ENCODE results near the gene MAP3K5. TPM values are rescaled to one million over a fixed set of nuclear protein-coding genes. Genes with fewer than 3 reads are reported as not detected.
A peak's percentile ranks its signal among the peaks of the same experiment; 100 is the strongest.
"Not testable (repeated sequence)": the region's sequence is repeated elsewhere in the genome, so short reads cannot be mapped to it uniquely, and the experiment has no call there.

MAP3K5 gene
- polyA plus RNA-seq, 4 donors, result 6.0 to 8.7 (median 6.8) TPM

- peak in 1 of 4 donors; percentile 13 for DNase-seq (ENCODE audit: low read depth in 4 of 4, low spot score in 3 of 4)
Observed at GRCh38 chr6:136792095-136792409, 225 bp downstream of the MAP3K5 start.

GRCh38 chr6:136791296-136792094 lies 782 bp downstream of the MAP3K5 start:
- DNase-seq (ENCODE audit: low read depth in 4 of 4, low spot score in 3 of 4), result peak in 1 of 4 donors; percentile 32

GRCh38 chr6:136790411-136791295 lies 1.6 kb downstream of the MAP3K5 start:
- DNase-seq (ENCODE audit: low read depth in 4 of 4, low spot score in 3 of 4), result no peak

GRCh38 chr6:136789440-136789839 lies 2.8 kb downstream of the MAP3K5 start:
- not testable (repeated sequence) for DNase-seq (ENCODE audit: low read depth in 4 of 4, low spot score in 3 of 4)

- DNase-seq (ENCODE audit: low read depth in 4 of 4, low spot score in 3 of 4), result no peak
Observed at GRCh38 chr6:136788069-136788902, 4.0 kb downstream of the MAP3K5 start.

GRCh38 chr6:136787726-136788068 lies 4.6 kb downstream of the MAP3K5 start:
- no peak for DNase-seq (ENCODE audit: low read depth in 4 of 4, low spot score in 3 of 4)

- no peak for DNase-seq (ENCODE audit: low read depth in 4 of 4, low spot score in 3 of 4)
Observed at GRCh38 chr6:136786658-136787057, 5.6 kb downstream of the MAP3K5 start.

GRCh38 chr6:136784910-136785746 lies 7.1 kb downstream of the MAP3K5 start:
- DNase-seq (ENCODE audit: low read depth in 4 of 4, low spot score in 3 of 4), result no peak

- no peak for DNase-seq (ENCODE audit: low read depth in 4 of 4, low spot score in 3 of 4)
Observed at GRCh38 chr6:136784271-136784664, 8.0 kb downstream of the MAP3K5 start.

- no peak for DNase-seq (ENCODE audit: low read depth in 4 of 4, low spot score in 3 of 4)
Observed at GRCh38 chr6:136783495-136784270, 8.6 kb downstream of the MAP3K5 start.

GRCh38 chr6:136783021-136783420 lies 9.3 kb downstream of the MAP3K5 start:
- DNase-seq (ENCODE audit: low read depth in 4 of 4, low spot score in 3 of 4), result no peak

- no peak for DNase-seq (ENCODE audit: low read depth in 4 of 4, low spot score in 3 of 4)
Observed at GRCh38 chr6:136782021-136782770, 10.1 kb downstream of the MAP3K5 start.

- DNase-seq (ENCODE audit: low read depth in 4 of 4, low spot score in 3 of 4), result no peak
Observed at GRCh38 chr6:136780972-136781371, 11.3 kb downstream of the MAP3K5 start.

GRCh38 chr6:136779682-136780081 lies 12.6 kb downstream of the MAP3K5 start:
- no peak for DNase-seq (ENCODE audit: low read depth in 4 of 4, low spot score in 3 of 4)

GRCh38 chr6:136777651-136778050 lies 14.6 kb downstream of the MAP3K5 start:
- no peak for DNase-seq (ENCODE audit: low read depth in 4 of 4, low spot score in 3 of 4)

GRCh38 chr6:136775548-136775947 lies 16.7 kb downstream of the MAP3K5 start:
- DNase-seq (ENCODE audit: low read depth in 4 of 4, low spot score in 3 of 4), result no peak

- no peak for DNase-seq (ENCODE audit: low read depth in 4 of 4, low spot score in 3 of 4)
Observed at GRCh38 chr6:136775081-136775480, 17.2 kb downstream of the MAP3K5 start.

GRCh38 chr6:136774228-136775041 lies 17.8 kb downstream of the MAP3K5 start:
- DNase-seq (ENCODE audit: low read depth in 4 of 4, low spot score in 3 of 4), result no peak
